Panc1 (cell line): ENCODE measurements around the gene ADAMTS16. TPM values are rescaled to one million over a fixed set of nuclear protein-coding genes. Genes with fewer than 3 reads are reported as not detected.

Source experiments
- ATAC-seq: fragments of 200-7000 bp; cut with Tn5 transposase; 2 replicates; pipeline ENCODE4 v1.9.1; 2020; ENCODE audit warnings: mild to moderate bottlenecking, moderate library complexity
- BruUV-seq: library from RNA; stranded (reverse); fragments of 400-500 nt; replicated peaks from 2 replicates; lab custom pipeline; 2021; lab: Mats Ljungman, UMichigan
- CTCF ChIA-PET: fragments of 300-600 bp; sonication (Branson Sonifier 250); formaldehyde crosslinking; loops from one replicate; lab custom pipeline; 2022; ENCODE audit warnings: antibody characterized with exemption; lab: Charles Lee
- POLR2A ChIA-PET: fragments of 300-600 bp; sonication (Branson Sonifier 250); formaldehyde crosslinking; loops from one replicate; lab custom pipeline; 2022; ENCODE audit warnings: antibody characterized with exemption; lab: Charles Lee
- DNase-seq: peaks from one replicate; pipeline ENCODE4 v3.0.0-alpha.2; 2010; ENCODE audit warnings: low read depth, low spot score
- H3K27ac ChIP-seq: 2 replicates; pipeline ENCODE4 v1.5.1; 2011; ENCODE audit warnings: mild to moderate bottlenecking, low read length, inconsistent platforms
- H3K27me3 ChIP-seq: fragments of 200-500 bp; sonication (Bioruptor generic); 2 replicates; pipeline ENCODE4 v1.6.0; 2014; ENCODE audit warnings: low read length, inconsistent platforms; ENCODE audit not compliant: control insufficient read depth, insufficient read depth
- H3K36me3 ChIP-seq: fragments of 200-500 bp; sonication (Bioruptor generic); 2 replicates; pipeline ENCODE4 v1.5.1; 2014; ENCODE audit warnings: inconsistent platforms, mild to moderate bottlenecking, low read length, moderate library complexity; ENCODE audit not compliant: control insufficient read depth, insufficient read depth
- H3K4me1 ChIP-seq: 2 replicates; pipeline ENCODE4 v1.5.1; 2011; ENCODE audit warnings: inconsistent platforms, mild to moderate bottlenecking, low read length, moderate library complexity; ENCODE audit not compliant: control insufficient read depth, insufficient read depth
- H3K4me3 ChIP-seq, 2 experiments: 2 replicates each; pipeline ENCODE4 v1.5.1; 2011 to 2012; ENCODE audit warnings: low read depth in 2 of 2, low read length in 2 of 2, mild to moderate bottlenecking in 2 of 2, inconsistent platforms in 1 of 2, moderate library complexity in 1 of 2
- H3K9me3 ChIP-seq: fragments of 200-500 bp; sonication (Bioruptor generic); 2 replicates; pipeline ENCODE4 v1.5.1; 2014; ENCODE audit warnings: low read depth, mild to moderate bottlenecking, inconsistent platforms, low read length, moderate library complexity; ENCODE audit not compliant: control insufficient read depth, insufficient read depth
- CTCF ChIP-seq: fragments of 450-650 bp; IDR thresholded peaks from 2 replicates; pipeline ENCODE4 v1.5.1; 2017; ENCODE audit warnings: mild to moderate bottlenecking
- POLR2AphosphoS5 ChIP-seq: IDR thresholded peaks from 2 replicates; pipeline ENCODE4 v1.6.1; 2012; ENCODE audit warnings: mild to moderate bottlenecking, low read depth, low read length, moderate library complexity
- REST ChIP-seq, 2 experiments: IDR thresholded peaks; 2 replicates each; pipeline ENCODE4 v1.6.1; 2011 to 2012; ENCODE audit warnings: low read depth in 2 of 2, control low read depth in 1 of 2, low read length in 1 of 2, mild to moderate bottlenecking in 1 of 2, moderate library complexity in 1 of 2; ENCODE audit not compliant: insufficient read depth in 1 of 2
- SIN3A ChIP-seq: IDR thresholded peaks from 2 replicates; pipeline ENCODE4 v1.6.1; 2012; ENCODE audit warnings: low read depth, mild to moderate bottlenecking, low read length, moderate library complexity, borderline replicate concordance; ENCODE audit not compliant: insufficient read depth
- TCF7L2 ChIP-seq: IDR thresholded peaks from 2 replicates; pipeline ENCODE4 v1.6.1; 2011; ENCODE audit warnings: mild to moderate bottlenecking, low read depth, low read length, inconsistent platforms
- in situ Hi-C: cut with HindIII; loops from 2 replicates; pipeline ENCODE4 v1.10.0; 2016; ENCODE audit warnings: low sequenced_read_pairs, low pct_unique_long_range_greater_than_20kb
- intact Hi-C: fragments of 100-400 bp; cut with micrococcal nuclease; formaldehyde crosslinking; loops from one replicate; pipeline ENCODE4 v1.10.0; 2022; ENCODE audit not compliant: unreplicated experiment
- total RNA-seq: library from RNA; stranded (reverse); gene quantifications from one replicate; pipeline ENCODE4 v1.2.1, GENCODE V29; 2021; ENCODE audit not compliant: unreplicated experiment

Gene ADAMTS16
- total RNA-seq, 1 experiment from 2014 or later, result 0.54 TPM

GRCh38 chr5:5182508-5183188 lies 42.5 kb downstream of the ADAMTS16 start:
- DNase-seq, result no peak
- intact Hi-C loops (no loop called here), in situ Hi-C loops (no loop called here)
- TF ChIP-seq TCF7L2 (no peak), SIN3A (no peak), REST (IDR thresholded peaks at IDR 0.05; ENCODE audit: insufficient read depth in 1 of 2, low read depth in 2 of 2, low read length in 1 of 2) (no peak), CTCF (no peak), POLR2AphosphoS5 (no peak)
- no peak for ATAC-seq
- H3K27me3 ChIP-seq, result no peaks in the 10 kb centered on the region
- CTCF ChIA-PET, result no interaction called here
- no peaks in the 10 kb centered on the region for H3K36me3 ChIP-seq
- no peaks in the 10 kb centered on the region for H3K9me3 ChIP-seq
- BruUV-seq, result no TSS peak
- POLR2A ChIA-PET, result no interaction called here
- H3K4me3 ChIP-seq, result no peak overlapping the region
- H3K4me1 ChIP-seq, result no peaks in the 10 kb centered on the region
- H3K27ac ChIP-seq, result no peak overlapping the region

- Histone ChIP-seq H3K4me1 (no peaks in the 10 kb centered on the region), H3K4me3 (no peak overlapping the region), H3K27me3 (no peaks in the 10 kb centered on the region), H3K36me3 (no peaks in the 10 kb centered on the region), H3K9me3 (no peaks in the 10 kb centered on the region), H3K27ac (no peak overlapping the region)
- ChIA-PET POLR2A (no interaction called here), CTCF (no interaction called here)
- BruUV-seq, result no TSS peak
- TF ChIP-seq SIN3A, result no peak
- no peak for TF ChIP-seq REST (IDR thresholded peaks at IDR 0.05; ENCODE audit: insufficient read depth in 1 of 2, low read depth in 2 of 2, low read length in 1 of 2)
- TF ChIP-seq CTCF, result no peak
- no peak for TF ChIP-seq TCF7L2
- TF ChIP-seq POLR2AphosphoS5, result no peak
- intact Hi-C loops, result no loop called here
- in situ Hi-C loops, result no loop called here
- DNase-seq, result no peak
- ATAC-seq, result no peak
Measured at GRCh38 chr5:5183189-5183699, 43.1 kb downstream of the ADAMTS16 start.
